OCI-M2 (cell line): Measurements from ENCODE around the gene NTPCR.

Experiments used
- DNase-seq: peaks from one replicate; lab custom pipeline; 2025; ENCODE audit not compliant: unreplicated experiment; lab: John Stamatoyannopoulos, UW

The NTPCR gene

DNA sequence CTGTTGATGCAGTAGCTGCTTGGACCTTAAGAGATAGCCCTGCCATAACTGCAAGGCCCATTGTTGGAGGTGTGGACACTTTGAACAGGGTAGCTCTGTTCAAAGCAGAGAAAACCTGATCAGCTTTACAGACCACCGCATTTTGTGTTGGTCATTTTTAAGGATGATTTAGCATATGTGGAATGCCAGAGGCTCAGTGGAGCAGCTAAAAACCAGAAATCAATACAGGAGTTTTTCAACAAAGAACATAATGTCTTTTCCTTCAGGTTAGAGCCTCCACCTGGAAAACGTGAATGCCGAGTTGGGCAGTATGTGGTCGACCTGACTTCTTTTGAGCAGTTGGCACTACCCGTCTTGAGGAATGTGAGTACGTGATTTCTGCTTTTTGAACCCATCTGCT lies 5.7 kb downstream of the NTPCR start:
- DNase-seq = no peak

DNA sequence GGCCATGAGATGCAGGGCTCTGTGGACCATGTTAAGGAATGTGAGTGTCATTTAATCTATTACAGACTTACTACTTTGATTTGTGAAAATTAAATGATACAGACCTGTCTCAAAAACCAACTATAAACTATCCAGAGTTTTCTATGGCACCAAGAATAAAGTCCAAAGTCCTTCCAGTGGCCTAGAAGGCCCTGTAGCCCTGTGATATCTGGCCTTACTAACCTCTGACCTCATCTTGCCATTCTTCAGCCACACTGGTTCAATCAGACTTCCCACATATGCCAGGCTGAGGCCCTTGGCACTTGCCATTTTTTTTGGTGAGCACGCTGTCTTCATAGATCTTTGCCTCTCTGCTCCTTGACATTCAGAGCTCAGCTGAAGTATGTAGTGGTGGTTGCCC lies 7.7 kb downstream of the NTPCR start:
- DNase-seq = no peak

GRCh38 chr1:232962761-232963745 lies 12.6 kb downstream of the NTPCR start:
- DNase-seq = no peak

GRCh38 chr1:232964601-232965000 lies 14.2 kb downstream of the NTPCR start:
- DNase-seq = no peak

DNA sequence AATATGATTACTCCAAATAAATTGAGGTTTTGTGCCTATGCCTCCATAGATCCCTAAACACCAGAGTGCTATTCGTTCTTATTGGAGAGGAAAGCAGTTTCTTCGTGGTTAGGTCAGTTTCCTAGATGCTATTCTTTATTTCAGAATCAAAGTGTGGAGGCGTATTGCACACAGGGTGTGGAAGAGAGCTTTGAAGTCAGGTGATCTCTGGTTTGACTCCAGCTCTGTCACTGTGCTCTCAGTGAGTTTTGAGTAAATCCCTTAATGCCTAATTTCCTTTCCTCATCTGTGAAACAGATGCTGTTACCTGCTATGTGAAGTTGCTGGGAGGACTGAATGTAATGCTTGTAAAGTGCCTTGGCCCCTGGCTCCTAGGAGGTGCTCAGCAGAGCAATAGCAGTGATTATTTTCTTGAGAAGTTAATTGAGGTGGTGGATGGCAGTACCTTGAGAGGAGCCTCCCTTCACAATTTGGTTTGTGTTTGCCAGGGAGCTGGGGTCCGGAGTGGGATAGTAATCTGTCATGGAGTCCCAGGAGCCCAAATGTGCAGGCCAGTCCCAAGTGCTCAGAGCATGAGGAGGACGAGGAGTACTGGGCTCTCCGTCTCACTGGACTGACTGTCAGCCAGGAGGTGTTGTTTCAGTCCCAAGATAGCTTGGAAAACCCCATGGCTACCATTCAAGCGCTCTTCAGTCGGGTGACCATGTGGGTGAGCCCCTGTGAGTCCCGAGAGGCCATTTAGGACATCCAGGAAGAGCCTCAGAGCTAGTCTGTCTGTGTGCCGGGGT lies 14.9 kb downstream of the NTPCR start:
- DNase-seq = no peak

DNA sequence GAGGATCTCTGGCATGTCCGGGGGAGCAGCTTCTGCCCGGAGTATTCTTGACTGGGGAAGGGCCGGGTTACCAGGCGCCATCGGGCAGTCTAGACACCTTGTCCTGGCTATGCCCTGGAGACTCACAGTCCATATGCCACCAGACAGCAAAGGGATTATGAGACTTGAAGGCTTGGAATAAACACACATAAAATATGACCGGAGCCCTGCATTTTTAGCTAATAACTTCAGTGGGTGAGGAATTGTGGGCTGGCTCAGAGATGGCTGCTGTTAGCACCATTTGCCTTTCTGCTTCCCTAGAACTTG lies 15.5 kb downstream of the NTPCR start:
- DNase-seq = no peak

- no peak for DNase-seq
These were observed 16.3 kb downstream of the NTPCR start for GRCh38 chr1:232966663-232967062.

- DNase-seq = no peak
These were observed 18.0 kb downstream of the NTPCR start for GRCh38 chr1:232968391-232968790.

DNA sequence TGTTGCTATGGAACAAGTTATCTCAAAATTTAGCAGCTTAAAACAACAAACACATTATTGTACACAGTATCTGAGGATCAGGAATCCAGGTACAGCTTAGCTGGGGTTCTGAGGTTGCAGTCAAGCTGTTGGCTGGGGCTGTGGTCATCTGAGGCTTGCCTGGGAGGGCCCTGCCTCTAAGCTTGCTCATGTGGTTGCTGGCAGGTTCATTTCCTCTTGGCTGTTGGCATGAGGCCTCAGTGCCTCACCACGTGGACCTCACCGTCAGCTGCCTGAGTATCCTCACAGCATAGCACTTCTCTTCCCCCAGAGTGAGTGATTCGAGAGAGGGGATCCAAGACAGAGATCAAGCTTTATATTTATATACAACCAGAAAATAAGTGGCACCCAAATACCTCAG lies 18.6 kb downstream of the NTPCR start:
- no peak for DNase-seq

DNA sequence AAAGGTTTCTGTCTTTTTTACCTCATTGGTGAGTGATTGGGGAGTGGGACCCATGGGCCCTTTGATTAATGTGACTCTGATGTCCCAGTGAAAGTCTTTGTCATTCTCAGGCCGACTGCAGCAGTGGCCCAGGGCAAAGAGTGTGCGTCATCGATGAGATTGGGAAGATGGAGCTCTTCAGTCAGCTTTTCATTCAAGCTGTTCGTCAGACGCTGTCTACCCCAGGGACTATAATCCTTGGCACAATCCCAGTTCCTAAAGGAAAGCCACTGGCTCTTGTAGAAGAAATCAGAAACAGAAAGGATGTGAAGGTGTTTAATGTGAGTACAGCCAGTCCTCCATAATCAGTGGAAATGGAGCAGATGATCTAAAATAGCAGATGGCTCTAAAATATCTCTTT lies 19.4 kb downstream of the NTPCR start:
- no peak for DNase-seq

GRCh38 chr1:232970508-232970907 lies 20.1 kb downstream of the NTPCR start:
- no peak for DNase-seq

- no peak for DNase-seq
These were observed 23.5 kb downstream of the NTPCR start for GRCh38 chr1:232973652-232974611.

DNA sequence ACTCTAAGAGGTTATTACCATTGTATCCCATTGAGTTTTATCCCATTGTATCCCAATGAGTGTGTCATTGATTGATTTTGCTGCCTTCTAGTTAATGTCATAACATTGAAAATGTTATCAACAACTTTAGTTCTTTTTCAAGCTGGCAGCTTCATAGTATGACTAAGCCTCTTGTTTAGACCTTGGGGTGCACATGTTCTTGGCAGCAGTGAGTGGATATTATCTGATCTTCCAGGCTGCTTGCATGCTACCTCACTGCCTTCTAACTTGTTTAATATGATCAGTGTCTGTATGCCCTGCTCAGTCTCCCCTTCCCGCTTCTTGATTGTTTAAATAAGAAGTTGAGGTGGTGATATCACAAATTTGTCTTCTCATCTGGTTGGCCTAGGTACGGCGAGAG lies 24.6 kb downstream of the NTPCR start:
- no peak for DNase-seq

DNA sequence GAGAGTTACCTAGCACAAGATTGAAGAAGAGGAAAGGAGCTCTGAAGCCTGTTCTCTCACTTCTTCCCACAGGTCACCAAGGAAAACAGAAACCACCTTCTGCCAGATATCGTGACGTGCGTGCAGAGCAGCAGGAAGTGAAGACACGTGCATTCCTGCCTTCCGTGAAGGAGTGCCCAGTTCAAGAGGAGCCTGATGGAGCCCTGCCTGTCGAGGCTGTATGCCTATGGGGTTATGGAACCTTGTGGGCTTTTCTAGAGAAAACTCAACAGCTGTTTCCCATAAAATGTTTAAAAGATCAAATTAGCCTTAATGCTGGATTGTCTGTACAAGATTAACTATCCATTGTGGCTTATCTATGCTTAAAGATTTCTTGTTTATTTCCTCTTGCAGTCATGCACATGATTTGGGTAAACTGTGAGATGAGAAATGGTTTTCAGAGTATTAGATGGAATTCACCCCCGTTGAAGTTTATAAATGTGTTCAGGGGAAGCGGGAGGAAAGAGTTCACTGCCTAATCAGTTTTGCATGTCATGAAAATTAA lies 27.8 kb downstream of the NTPCR start:
- DNase-seq = no peak

DNA sequence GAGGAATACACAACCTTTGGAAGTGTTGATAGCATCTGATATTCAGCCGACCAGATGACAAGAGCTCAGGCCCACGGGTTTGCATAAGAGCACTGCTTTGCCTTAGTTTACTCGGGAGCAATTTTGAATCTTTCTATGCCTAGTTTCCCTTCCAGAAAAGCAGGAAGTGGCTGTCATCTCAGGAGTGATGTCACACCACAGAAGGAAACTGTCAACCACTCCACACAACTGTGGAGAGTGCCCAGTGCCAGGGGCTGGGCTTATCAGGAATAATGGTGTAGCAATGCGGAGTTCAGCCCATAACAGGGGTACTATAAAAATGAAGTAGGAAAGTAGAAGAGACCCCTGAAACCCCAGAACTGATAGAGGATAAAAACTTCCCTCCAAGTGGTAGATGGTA lies 28.4 kb downstream of the NTPCR start:
- DNase-seq = no peak

DNA sequence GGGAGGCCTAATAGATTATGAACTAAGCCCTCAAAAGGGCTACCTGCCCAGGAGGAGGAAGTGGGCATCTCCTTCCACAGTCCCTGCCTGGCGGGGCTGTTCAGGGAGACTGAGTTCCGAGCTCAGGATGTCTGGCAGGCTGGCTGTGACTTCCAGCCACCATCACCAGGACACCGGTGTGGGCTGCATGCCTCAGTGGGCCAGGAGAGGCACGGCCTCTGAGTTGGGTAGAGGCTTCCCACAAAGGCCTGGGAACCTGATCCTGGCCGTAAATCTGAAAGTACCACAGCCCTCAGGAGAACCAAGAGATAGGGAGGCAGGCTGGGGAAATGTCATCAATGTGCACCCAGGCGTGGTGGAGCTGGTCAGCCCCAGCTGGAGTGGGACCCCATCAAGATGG lies 29.1 kb downstream of the NTPCR start:
- no peak for DNase-seq

- no peak for DNase-seq
These were observed 30.1 kb downstream of the NTPCR start for GRCh38 chr1:232980355-232980978.

- DNase-seq = no peak
These were observed 30.7 kb downstream of the NTPCR start for GRCh38 chr1:232980986-232981560.

DNA sequence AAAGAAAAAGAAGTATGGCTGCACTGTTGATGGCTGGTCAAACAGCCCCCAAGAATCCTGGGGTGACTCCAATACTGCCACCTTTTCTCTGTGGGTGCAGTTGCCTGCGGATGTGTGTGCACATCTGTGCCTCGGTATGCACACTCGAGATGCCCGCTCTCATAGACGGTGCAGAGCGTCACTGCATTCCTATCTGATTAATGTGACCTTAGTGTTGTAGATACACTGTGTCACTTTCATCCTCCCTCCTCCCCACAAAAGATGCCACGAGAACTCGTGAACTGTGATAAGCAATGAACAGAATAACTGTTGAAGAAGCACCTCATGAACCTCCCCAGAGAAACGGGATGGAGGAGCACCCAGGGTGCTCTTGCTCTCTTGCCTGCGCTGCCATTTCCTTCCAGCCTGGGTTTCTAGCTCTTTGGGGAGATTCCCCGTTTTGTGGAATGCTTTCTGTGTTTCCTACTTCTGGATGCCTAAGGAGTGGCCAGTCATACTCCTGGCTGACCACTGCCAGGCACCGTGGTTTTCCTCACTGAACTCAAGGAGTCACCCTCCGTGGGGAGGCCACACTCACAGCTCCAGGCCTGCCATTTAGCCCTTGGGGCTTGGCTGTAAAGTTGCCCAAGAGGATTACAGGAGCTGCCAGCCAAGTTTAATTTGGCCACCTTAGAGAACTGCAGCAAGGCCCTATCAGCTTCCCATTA lies 32.0 kb downstream of the NTPCR start:
- no peak for DNase-seq
